ENCODE data around the gene LCT.

The LCT gene

GRCh38 chr2:135762530-135762929, 74.5 kb downstream of the LCT start:
- H3K36me3 ChIP-seq (ENCODE audit: insufficient read depth, low read depth, low read length), result peaks cover 90% of the 10 kb centered on the region
- no peaks in the 10 kb centered on the region for H3K27me3 ChIP-seq (ENCODE audit: insufficient read depth, low read length)
- no peaks in the 10 kb centered on the region for H3K4me1 ChIP-seq (ENCODE audit: insufficient read depth, low read length)
- no peak overlapping the region for H3K4me3 ChIP-seq (ENCODE audit: low read length)
- H3K27ac ChIP-seq (ENCODE audit: low read length), result no peak overlapping the region
- H3K9me3 ChIP-seq (ENCODE audit: insufficient read depth, low read depth, low read length), result no peaks in the 10 kb centered on the region
- no peak overlapping the region for H3K9ac ChIP-seq (ENCODE audit: low read depth, low read length)

DNA sequence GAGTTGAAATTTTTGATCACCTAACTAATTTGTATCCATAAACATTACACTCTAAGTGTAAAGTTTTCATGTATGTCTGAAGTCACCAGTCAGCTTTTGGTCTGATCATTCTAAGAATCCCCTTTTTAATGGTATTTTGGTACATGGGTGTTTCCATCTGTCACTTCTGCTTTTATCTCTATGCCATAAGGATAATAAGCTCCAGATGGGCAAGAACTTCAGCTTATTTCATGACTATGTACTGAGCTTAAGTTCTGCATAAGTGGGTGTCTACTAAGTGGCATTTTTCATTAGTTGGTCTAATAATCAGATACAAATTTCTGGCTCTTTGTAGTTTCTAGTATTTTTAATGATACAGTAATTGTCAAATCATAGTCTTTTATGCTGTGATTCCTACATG, 75.0 kb downstream of the LCT start:
- Histone ChIP-seq H3K36me3 (ENCODE audit: insufficient read depth, low read depth, low read length) (peaks cover 90% of the 10 kb centered on the region), H3K27ac (ENCODE audit: low read length) (no peak overlapping the region), H3K27me3 (ENCODE audit: insufficient read depth, low read length) (no peaks in the 10 kb centered on the region)

DNA sequence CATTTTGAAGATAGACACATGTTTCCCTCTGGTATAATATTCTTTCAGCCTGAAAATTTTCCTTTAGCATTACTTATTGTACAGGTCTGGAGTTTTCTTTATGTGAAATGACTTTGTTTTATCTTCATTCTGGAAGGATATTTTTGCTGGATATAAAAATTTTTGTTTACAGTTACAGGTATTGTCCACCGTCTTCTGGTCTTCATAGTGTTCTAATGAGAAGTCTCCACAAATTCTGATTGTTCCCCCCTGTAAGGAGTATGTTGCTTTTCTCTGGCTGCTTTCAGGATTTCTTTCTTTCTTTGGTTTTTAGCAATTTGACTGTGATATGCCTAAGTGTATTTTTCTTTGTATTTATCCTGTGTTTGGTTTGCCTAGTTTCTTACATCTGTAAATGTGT, 80.3 kb downstream of the LCT start:
- H3K9me3 ChIP-seq (ENCODE audit: insufficient read depth, low read depth, low read length), result peaks cover 10% of the 10 kb centered on the region
- H3K27me3 ChIP-seq (ENCODE audit: insufficient read depth, low read length), result no peaks in the 10 kb centered on the region
- H3K36me3 ChIP-seq (ENCODE audit: insufficient read depth, low read depth, low read length), result peaks cover 87% of the 10 kb centered on the region
- no peak overlapping the region for H3K9ac ChIP-seq (ENCODE audit: low read depth, low read length)
- no peaks in the 10 kb centered on the region for H3K4me1 ChIP-seq (ENCODE audit: insufficient read depth, low read length)
- no peak overlapping the region for H3K4me3 ChIP-seq (ENCODE audit: low read length)
- no peak overlapping the region for H3K27ac ChIP-seq (ENCODE audit: low read length)

More for the DNA sequence above, 75.0 kb downstream of the LCT start:
- Histone ChIP-seq H3K9me3 (ENCODE audit: insufficient read depth, low read depth, low read length) (no peaks in the 10 kb centered on the region), H3K4me1 (ENCODE audit: insufficient read depth, low read length) (no peaks in the 10 kb centered on the region), H3K4me3 (ENCODE audit: low read length) (no peak overlapping the region), H3K9ac (ENCODE audit: low read depth, low read length) (no peak overlapping the region)

GRCh38 chr2:135755573-135755972, 81.4 kb downstream of the LCT start:
- Histone ChIP-seq H3K9ac (ENCODE audit: low read depth, low read length) (no peak overlapping the region), H3K9me3 (ENCODE audit: insufficient read depth, low read depth, low read length) (peaks cover 10% of the 10 kb centered on the region), H3K4me3 (ENCODE audit: low read length) (no peak overlapping the region), H3K4me1 (ENCODE audit: insufficient read depth, low read length) (no peaks in the 10 kb centered on the region), H3K27me3 (ENCODE audit: insufficient read depth, low read length) (no peaks in the 10 kb centered on the region), H3K27ac (ENCODE audit: low read length) (no peak overlapping the region), H3K36me3 (ENCODE audit: insufficient read depth, low read depth, low read length) (peaks cover 82% of the 10 kb centered on the region)

- no peaks in the 10 kb centered on the region for H3K9me3 ChIP-seq (ENCODE audit: insufficient read depth, low read depth, low read length)
- H3K27ac ChIP-seq (ENCODE audit: low read length), result no peak overlapping the region
- H3K4me1 ChIP-seq (ENCODE audit: insufficient read depth, low read length), result peaks cover 3% of the 10 kb centered on the region; the same call in 1 of the 2 replicates
- H3K9ac ChIP-seq (ENCODE audit: low read depth, low read length), result no peak overlapping the region
- no peak overlapping the region for H3K4me3 ChIP-seq (ENCODE audit: low read length)
- H3K27me3 ChIP-seq (ENCODE audit: insufficient read depth, low read length), result no peaks in the 10 kb centered on the region
- H3K36me3 ChIP-seq (ENCODE audit: insufficient read depth, low read depth, low read length), result peaks cover 41% of the 10 kb centered on the region
Measured at GRCh38 chr2:135745545-135745944, 91.4 kb downstream of the LCT start.

DNA sequence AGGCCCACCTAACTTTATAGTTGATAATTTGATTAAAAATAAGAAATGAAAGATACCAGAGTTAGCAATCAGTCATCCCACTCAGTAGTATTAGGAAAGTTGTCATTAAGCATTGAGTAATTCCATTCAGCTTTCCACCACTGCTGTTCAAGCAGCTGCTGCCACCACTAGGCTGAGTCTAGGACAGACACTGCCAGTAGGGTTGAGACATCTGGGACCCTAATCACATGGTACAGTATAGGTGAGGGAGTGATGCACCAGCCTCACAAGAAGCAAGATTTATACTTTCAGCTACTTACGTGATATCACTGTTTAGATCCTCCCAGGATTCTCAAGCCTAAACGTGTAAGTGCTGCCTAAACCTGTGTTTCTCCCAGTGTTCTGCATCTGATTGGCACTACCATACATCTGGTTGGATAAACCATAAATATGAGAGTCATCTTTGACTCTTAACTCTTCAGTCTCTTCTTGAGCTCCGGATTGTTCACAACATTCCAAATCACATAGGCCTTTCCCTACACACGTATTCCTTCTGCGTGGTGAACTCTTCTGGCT, 92.1 kb downstream of the LCT start:
- no peaks in the 10 kb centered on the region for H3K27me3 ChIP-seq (ENCODE audit: insufficient read depth, low read length)
- H3K4me3 ChIP-seq (ENCODE audit: low read length), result 0 out of 2 replicates have a peak overlapping the region, but pooled peaks have one; percentile 82

DNA sequence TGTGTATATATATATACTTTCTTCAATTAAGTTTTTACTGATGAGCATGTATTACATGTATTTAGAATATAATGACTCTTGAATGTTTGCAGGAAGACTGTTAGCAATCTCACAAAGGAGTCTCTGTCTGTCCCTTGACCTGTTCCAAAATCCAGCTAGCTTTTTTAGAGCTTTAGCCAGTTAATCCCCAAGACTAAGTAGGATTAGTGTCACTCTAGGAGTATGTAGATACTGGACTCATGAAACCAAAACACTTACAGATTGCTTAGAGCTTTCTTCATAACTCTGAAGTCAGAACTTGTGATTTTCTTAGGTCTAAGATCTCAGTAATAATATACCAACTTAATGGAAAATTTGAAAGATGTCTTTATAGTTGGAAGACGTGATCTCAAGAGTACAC, 93.1 kb downstream of the LCT start:
- H3K9me3 ChIP-seq (ENCODE audit: insufficient read depth, low read depth, low read length), result no peaks in the 10 kb centered on the region
- H3K36me3 ChIP-seq (ENCODE audit: insufficient read depth, low read depth, low read length), result peaks cover 26% of the 10 kb centered on the region
- H3K4me3 ChIP-seq (ENCODE audit: low read length), result peak overlapping the region; percentile 82
- H3K27me3 ChIP-seq (ENCODE audit: insufficient read depth, low read length), result no peaks in the 10 kb centered on the region
- H3K4me1 ChIP-seq (ENCODE audit: insufficient read depth, low read length), result peaks cover 3% of the 10 kb centered on the region; the same call in 1 of the 2 replicates
- no peak overlapping the region; the same call in 1 of the 2 replicates for H3K9ac ChIP-seq (ENCODE audit: low read depth, low read length)
- no peak overlapping the region for H3K27ac ChIP-seq (ENCODE audit: low read length)

More for the DNA sequence above, 92.1 kb downstream of the LCT start:
- no peak overlapping the region for H3K9ac ChIP-seq (ENCODE audit: low read depth, low read length)
- H3K27ac ChIP-seq (ENCODE audit: low read length), result no peak overlapping the region
- H3K4me1 ChIP-seq (ENCODE audit: insufficient read depth, low read length), result peaks cover 3% of the 10 kb centered on the region; the same call in 1 of the 2 replicates
- H3K9me3 ChIP-seq (ENCODE audit: insufficient read depth, low read depth, low read length), result no peaks in the 10 kb centered on the region
- peaks cover 35% of the 10 kb centered on the region for H3K36me3 ChIP-seq (ENCODE audit: insufficient read depth, low read depth, low read length)

DNA sequence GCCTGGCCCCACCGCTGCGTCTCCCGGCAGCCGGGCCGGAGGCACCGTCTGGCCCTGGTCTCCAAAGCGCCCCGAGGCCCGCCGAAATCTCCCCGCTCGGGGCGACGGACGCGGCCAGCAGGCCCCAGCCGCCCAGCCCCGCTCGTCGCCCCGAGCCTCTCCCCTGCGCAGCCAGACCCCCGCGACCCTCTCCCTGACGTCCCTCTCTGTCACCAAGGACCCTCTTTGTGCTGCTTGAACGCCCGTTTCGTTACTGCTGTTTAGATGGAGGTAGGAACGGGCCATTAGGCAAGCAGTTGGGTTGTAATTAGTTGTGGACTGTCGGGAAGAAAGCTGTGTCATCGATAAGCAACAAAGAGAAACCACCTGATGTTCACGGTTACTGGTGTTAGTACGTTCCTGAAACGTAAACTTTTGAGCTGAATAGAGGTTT, 94.6 kb downstream of the LCT start:
- H3K27ac ChIP-seq (ENCODE audit: low read length), result peak overlapping the region; percentile 4
- peaks cover 13% of the 10 kb centered on the region; the same call in 1 of the 2 replicates for H3K36me3 ChIP-seq (ENCODE audit: insufficient read depth, low read depth, low read length)
- H3K27me3 ChIP-seq (ENCODE audit: insufficient read depth, low read length), result no peaks in the 10 kb centered on the region
- H3K9me3 ChIP-seq (ENCODE audit: insufficient read depth, low read depth, low read length), result no peaks in the 10 kb centered on the region
- H3K4me3 ChIP-seq (ENCODE audit: low read length), result peak overlapping the region; percentile 82
- peak overlapping the region; percentile 83 for H3K9ac ChIP-seq (ENCODE audit: low read depth, low read length)
- H3K4me1 ChIP-seq (ENCODE audit: insufficient read depth, low read length), result peaks cover 3% of the 10 kb centered on the region; the same call in 1 of the 2 replicates

- H3K4me3 ChIP-seq (ENCODE audit: low read length), result peak within 1 kb of the TSS; percentile 82
- peaks cover 3% of the 10 kb centered on the region; the same call in 1 of the 2 replicates for H3K4me1 ChIP-seq (ENCODE audit: insufficient read depth, low read length)
- H3K27ac ChIP-seq (ENCODE audit: low read length), result peak within 1 kb of the TSS; percentile 4
- H3K36me3 ChIP-seq (ENCODE audit: insufficient read depth, low read depth, low read length), result peaks cover 12% of the 10 kb centered on the region; the same call in 1 of the 2 replicates
- H3K27me3 ChIP-seq (ENCODE audit: insufficient read depth, low read length), result no peaks in the 10 kb centered on the region
- peak within 1 kb of the TSS; percentile 83 for H3K9ac ChIP-seq (ENCODE audit: low read depth, low read length)
- no peaks in the 10 kb centered on the region for H3K9me3 ChIP-seq (ENCODE audit: insufficient read depth, low read depth, low read length)
Measured at GRCh38 chr2:135741395-135742324, 95.3 kb downstream of the LCT start, which contains the start of gene UBXN4. Gene UBXN4, plus strand, starts transcription at chr2:135741855. Its CDS starts 75 bp downstream, at chr2:135741930.

DNA sequence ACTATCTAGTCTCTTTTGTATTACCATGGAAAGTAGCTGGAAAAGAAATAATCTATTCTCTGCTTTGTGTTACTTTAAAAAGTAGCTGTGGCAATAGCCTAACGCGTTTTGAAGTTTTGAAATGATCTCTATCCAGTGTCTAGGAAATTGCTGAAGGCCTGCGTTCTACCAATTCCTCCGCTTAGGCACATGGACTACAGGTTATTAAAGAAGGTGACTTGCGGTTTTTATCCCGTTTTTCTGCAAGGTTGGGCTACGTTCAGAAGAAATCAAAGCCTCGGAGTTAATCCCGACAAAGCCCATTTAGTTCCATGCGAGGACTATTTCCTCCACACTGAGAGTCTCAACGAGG, 96.0 kb downstream of the LCT start:
- Histone ChIP-seq H3K4me1 (ENCODE audit: insufficient read depth, low read length) (peaks cover 3% of the 10 kb centered on the region; the same call in 1 of the 2 replicates), H3K36me3 (ENCODE audit: insufficient read depth, low read depth, low read length) (peaks cover 6% of the 10 kb centered on the region; the same call in 1 of the 2 replicates), H3K9ac (ENCODE audit: low read depth, low read length) (no peak overlapping the region), H3K4me3 (ENCODE audit: low read length) (peak overlapping the region; percentile 7; the same call in 1 of the 2 replicates), H3K9me3 (ENCODE audit: insufficient read depth, low read depth, low read length) (no peaks in the 10 kb centered on the region), H3K27ac (ENCODE audit: low read length) (no peak overlapping the region), H3K27me3 (ENCODE audit: insufficient read depth, low read length) (no peaks in the 10 kb centered on the region)

DNA sequence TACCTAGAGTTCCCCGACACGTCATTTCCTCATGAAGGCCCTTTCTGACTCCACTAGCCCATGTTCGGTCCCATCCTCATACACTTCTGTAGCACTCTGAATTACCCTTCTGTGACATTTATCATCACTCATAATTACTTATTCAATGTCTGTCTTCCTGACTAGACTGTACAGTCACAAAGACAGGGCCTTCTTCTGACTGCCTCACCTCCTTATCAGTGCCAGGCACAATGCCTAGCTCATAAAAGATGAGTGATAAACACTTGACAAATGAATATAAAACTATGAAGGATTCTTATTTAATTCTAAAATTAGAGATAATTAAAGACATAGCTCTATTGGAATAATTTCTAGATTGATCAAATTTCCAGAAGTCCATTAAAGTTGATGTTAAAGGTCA, 96.8 kb downstream of the LCT start:
- H3K4me3 ChIP-seq (ENCODE audit: low read length), result no peak overlapping the region
- H3K27me3 ChIP-seq (ENCODE audit: insufficient read depth, low read length), result no peaks in the 10 kb centered on the region
- H3K27ac ChIP-seq (ENCODE audit: low read length), result no peak overlapping the region
- peaks cover 3% of the 10 kb centered on the region; the same call in 1 of the 2 replicates for H3K4me1 ChIP-seq (ENCODE audit: insufficient read depth, low read length)
- peaks cover 4% of the 10 kb centered on the region; the same call in 1 of the 2 replicates for H3K36me3 ChIP-seq (ENCODE audit: insufficient read depth, low read depth, low read length)
- no peak overlapping the region for H3K9ac ChIP-seq (ENCODE audit: low read depth, low read length)
- H3K9me3 ChIP-seq (ENCODE audit: insufficient read depth, low read depth, low read length), result no peaks in the 10 kb centered on the region

All from iPS-20b (cell line).